Brain pericyte (primary cell): ENCODE measurements around the gene ZFP42.
"Not testable (repeated sequence)": the region's sequence is repeated elsewhere in the genome, so short reads cannot be mapped to it uniquely, and the experiment has no call there.

Source experiments
- DNase-seq: peaks from one replicate; pipeline ENCODE4 v3.0.0-alpha.2; 2012; ENCODE audit warnings: low read depth, low spot score

ZFP42 gene

DNA sequence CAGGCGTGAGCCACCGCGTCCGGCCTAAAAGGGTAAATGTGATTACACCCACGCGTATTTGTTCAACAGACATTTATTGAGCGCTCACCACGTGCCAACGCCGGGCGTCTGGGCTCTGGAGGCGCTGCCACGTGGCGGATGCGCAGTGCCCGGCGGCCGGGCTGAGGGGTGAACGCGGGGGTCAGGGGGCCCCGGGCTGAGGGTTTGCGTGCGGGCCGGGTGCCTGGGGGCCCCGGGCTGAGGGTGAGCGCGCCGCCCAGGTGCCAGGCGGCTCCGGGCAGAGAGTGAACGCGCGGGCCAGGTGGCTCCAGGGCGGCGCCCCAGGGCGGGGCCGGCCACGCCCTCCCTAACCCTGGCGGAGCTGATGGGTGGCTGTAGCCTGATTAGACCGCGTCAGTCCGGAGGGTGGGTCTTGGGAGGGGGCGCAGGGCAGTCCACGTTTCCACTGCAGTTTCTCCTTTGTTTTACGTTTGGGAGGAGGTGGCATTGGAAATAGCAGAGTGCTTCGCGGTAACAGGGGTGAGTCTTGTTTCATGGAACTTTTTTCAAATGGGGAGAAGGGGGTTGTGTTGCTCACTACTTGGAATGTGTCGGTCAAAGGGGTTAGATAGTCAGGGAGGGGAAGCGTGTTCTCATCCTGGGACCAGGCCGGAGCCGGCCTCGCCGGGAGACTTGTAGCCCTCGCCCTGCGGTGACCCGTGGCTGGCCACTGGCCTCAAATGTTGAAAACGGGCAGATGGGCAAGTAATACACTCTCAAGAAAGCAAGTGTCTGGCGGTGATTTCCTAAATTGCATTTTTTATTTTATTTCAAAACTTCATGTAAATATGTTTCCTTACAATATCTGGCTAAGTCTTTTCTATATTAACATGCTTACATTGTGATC lies at the start of gene ZFP42:
Gene ZFP42, plus strand, starts transcription at position 450 of the 886 bp plus-strand sequence. CDS start 7,037 bp downstream, outside the sequence.
- no peak for DNase-seq

DNA sequence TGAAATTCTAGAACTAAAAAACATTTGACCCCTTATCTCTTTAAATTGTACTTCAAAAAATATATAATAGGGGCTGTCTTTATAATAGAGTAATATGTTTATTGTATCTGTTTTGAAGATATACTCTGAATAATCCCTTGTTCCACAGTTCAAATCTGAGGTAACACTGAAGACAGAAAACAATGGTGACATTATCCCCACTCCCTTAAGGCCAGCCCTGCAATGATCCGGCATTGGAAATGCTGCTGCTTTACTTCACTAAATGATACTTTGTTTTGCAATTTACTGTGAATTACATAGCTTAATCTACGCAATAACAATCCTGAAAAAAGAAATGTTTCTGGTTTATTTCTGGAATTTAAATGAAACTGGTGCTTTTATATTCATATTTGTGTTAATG lies 34.4 kb upstream of the ZFP42 start:
- DNase-seq = no peak

DNA sequence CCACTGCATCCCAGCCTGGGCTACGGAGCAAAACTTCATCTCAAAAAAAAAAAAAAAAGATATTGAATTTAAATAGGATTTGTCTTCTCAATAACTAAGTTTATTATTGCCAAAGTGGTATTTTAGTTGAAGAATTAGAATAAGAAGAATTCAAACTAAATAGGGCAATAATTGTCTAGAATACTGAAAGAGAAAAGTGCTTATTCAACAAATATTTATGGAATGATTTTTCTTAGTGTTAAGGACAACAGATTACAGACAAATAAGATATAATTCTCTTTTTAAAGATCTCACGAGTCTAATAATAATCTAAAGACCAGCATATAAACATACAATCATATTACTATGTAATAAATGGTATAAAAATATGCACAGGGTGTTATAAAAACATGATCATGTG lies 33.6 kb upstream of the ZFP42 start:
- DNase-seq = no peak

DNA sequence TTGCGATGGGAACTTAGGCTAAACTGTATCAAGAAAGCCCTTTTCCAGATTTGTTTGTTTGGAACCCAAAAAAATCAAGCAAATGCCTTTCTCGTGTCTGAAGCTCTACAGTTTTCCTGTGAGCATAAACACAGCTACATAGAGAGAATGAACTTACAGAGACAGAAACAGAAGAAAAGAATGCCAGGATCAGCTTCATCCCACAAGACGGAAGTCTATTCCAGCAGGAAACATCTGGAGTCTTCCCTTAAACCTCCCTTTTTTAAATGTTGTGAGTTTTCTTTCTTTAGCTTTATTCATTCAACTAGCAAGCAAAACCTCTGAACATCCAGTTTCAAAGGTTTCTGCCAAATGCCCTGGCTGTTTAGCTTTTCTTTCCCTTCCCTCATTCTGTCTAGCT lies 32.6 kb upstream of the ZFP42 start:
- DNase-seq = no peak

DNA sequence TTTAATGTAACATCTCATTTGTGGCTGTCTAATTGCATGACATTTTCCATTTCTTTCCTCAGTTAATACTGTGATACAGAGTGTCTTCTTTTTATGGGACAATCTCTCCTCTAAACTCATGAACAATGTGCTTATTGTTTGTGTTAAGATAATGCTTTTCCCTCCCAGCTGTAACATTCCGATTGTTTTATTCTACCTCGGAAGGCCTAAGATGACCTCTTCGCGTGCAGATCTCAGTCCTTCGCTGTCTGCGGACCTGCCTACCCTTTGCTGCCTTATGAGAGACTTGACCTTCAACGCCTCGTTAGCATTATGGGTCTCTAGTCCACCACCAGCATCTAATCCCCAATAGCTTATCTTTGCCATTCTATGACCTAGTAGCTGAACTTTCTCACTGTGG lies 29.8 kb upstream of the ZFP42 start:
- DNase-seq = no peak

DNA sequence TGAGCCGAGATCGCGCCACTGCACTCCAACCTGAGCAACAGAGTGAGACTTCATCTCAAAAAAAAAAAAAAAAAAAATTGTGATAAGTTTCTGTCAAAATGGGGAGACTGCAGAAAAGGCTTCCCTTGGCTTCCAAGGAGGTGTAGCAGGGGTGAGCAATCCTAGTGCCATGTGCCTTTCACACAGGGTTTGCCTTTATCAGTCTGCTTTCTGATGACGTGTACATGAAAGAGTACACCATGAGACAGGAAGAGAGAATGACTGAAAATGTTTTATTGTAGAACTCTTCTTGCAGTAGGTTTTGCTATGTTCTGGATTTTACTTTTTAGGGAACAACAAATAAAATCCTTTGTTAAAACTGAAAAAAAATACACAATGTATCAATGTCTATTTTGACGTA lies 23.4 kb upstream of the ZFP42 start:
- DNase-seq = no peak

DNA sequence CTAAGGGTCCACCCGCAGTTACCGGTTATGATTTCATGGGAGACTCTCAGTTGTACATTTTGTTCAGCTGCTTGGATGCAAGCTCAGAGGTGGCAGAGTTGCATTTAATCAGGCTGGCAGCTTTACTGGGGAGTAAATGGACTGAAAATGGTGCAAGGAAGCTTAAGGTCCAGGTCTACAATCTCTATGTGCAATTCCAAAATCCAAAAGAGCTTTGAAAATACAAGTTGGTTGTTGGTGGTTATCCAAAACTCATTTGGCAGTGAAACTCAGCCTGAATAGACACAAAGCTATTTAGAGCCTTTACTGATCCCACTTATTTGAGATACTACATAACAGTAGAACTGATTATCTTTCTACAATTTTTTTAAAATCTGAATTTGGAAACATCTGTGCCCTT lies 11.8 kb upstream of the ZFP42 start:
- no peak for DNase-seq

DNA sequence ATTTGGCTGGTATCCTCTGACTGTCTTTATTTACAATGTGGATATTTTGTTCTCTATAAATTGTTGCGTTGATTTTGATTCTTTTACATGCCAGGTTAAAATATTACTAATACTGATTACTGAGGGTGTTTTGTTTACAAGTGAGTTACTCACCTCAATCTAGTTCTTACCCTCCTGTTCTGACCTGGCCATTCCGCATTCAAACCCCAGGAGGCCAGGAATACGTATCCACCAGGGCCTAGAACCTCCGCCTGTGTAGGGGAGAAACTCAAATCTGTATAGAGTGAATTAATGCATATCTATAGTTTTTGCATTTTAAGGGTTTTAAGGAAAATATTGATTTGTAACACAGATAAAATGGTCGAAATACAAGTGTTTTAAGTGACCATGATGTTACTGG lies 2.6 kb upstream of the ZFP42 start:
- DNase-seq = no peak

DNA sequence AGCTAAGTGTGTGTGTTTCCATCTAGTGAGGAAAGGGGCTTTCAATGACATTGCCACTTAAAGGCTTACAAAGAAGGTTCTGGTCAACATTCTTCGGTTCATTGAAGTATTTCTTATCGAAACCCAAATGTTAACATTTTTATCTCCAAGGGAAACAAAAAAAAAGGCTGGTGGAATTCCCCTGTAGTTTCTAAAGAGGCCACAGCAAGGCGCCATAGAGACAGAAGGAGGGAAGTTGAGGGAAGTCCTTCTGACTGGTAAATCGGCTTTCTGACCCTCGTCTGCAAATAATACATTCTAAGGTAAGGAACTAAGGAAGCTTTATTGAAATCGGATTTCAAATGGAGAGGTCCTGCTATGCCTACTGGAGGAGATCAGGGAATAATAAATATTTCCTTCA lies 1.7 kb upstream of the ZFP42 start:
- DNase-seq = no peak

DNA sequence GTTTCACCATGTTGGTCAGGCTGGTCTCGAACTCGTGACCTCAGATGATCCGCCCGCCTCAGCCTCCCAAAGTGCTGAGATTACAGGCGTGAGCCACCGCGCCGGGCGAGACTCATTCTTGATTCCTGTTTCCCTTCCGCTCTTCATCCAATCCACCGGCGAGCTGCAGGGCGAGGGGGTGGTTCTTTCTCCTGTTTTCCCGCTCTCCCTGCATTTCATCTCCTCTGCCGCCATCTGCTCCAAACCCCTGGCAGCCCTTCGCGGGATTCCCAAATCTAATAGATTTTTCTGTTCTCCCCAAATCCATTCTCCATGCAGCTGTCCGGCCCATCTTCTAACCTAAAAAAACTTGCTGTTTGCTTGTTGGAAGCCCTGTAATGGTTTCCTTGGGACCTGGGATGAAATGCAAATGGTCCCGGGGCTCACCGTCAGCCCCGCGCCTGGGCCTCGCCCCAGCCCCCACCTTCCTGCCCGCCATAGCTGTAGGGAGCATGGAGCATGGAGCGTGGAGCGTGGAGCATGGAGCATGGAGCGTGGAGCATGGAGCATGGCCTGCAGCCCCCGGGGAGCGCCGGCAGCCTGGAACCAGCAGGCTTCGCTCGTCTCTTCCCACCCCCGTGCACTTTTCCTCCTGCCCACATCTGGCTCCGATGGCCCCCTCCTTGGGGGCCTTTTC lies 1.1 kb downstream of the ZFP42 start:
- DNase-seq = no peak

DNA sequence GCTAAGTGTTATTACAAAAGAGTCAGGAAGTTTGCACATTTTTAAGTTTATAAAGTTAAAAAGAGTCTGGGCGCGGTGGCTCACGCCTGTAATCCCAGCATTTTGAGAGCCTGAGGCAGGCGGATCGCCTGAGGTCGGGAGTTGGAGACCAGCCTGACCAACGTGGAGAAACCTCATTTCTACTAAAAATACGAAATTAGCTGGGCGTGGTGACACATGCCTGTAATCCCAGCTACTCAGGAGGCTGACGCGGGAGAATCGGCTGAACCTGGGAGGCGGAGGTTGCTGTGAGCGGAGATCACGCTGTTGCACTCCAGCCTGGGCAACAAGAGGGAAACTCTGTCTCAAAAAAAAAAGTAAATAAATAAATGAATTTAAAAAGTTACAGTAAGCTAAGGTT lies 2.4 kb downstream of the ZFP42 start:
- not testable (repeated sequence) for DNase-seq

DNA sequence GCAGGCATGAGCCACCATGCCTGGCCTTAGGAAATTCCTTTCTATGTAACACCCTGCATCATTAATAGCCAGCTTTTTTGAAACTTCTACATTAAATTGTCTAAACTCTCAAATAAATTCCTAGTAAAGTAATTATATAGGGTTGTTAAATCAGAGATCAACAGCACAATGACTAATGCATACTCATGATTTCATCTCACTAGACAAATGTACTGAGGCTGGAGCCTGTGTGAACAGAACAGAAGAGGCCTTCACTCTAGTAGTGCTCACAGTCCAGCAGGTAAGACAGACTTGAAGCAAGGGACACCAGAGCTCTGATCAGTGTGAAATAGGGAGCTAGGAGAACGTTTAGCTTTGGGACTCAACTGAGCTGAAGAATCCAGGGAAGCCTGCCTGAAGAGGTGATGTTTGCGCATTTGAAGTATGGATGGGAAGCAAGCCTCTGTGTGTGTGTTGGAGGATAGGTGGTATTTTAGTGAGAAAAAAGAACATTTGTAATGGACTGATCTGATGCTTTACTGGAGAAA lies 3.9 kb downstream of the ZFP42 start:
- no peak for DNase-seq

DNA sequence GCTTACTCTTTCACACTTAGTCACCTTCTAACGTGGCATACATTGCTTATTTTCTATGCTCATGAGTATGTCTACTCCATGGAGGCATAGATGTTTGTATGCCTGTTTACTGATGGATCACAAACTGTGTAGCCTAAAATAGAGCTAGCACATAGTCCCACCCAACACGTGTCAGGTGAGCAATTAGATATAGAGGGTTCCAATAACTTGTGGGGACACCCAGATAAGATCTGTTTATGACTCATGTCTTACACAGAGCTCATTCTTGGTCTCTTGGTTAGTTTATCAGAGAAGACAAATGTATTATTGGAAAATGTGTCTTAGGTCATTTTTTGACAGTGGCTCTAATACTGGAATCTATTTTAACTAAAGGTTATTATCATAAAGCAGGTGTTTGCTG lies 6.8 kb downstream of the ZFP42 start:
- no peak for DNase-seq

DNA sequence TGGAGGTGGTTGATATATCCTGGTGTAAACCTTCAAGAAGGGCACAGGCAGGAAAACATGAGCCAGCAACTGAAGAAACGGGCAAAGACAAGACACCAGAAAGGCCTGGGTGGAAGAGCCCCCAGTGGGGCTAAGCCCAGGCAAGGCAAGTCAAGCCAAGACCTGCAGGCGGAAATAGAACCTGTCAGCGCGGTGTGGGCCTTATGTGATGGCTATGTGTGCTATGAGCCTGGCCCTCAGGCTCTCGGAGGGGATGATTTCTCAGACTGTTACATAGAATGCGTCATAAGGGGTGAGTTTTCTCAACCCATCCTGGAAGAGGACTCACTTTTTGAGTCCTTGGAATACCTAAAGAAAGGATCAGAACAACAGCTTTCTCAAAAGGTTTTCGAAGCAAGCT lies 7.2 kb downstream of the ZFP42 start:
- DNase-seq = no peak

DNA sequence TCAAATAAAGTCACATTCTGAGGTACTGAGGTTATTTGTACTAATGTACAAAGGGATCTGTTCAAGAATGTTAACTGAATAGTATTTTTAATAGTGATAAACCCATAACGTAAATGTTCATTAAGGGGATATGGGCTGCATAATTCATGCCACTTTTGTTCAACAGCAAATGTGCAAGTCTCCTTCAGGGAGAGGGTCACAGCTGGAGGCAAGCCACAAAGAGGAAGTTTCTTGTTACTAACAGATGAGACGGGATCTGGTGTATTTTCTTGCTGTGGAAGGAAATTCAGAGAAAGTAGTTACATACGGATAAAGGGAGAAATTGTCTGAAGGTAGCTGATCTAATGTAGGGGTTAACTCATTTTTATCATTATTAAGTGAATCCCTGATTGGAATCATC lies 10.0 kb downstream of the ZFP42 start:
- DNase-seq = no peak

DNA sequence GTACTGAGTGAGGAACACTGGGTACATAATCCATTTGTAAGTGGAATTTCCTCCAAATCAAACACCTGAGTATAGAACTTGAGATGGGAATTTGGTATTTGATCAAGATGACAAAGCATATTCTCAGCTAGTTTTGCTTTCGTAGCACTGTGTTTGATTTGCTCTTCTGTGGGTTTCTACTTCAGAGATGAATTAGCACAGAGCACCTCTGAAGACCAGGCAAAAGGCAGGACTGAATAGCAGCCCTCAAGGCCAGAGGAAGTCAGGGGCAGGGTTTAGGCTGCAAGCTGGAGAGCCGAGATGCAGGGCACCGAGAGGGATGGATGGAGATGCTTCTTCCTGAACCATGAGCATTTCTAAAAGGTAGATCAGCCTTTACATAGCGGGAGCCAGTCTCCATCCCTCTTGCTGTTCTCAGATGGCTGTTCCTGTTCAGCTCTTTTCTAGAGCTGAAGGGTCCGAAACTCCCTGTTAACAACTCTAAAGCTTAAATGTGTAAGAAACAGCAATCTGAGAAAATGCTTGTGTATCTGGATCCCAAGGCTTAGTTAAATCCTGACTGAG lies 10.8 kb downstream of the ZFP42 start:
- no peak for DNase-seq

DNA sequence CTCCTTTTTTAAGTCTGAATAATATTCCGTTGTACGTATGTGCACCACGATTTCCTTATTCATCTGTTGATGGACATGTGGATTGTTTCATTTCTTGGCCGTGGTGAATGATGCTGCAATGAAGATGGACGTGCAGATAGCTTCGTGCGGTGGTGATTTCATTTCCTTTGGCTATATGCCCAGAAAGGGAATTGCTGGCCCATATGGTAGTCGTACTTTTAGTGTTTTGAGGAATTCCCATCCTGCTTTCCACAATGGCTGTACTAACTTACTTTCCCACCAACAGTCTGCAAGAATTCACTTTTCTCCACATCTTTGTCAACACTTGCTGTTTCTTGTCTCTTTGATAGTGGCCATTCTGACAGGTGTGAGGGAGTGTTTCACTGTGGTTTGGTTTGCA lies 12.8 kb downstream of the ZFP42 start:
- DNase-seq = peak; percentile 36

DNA sequence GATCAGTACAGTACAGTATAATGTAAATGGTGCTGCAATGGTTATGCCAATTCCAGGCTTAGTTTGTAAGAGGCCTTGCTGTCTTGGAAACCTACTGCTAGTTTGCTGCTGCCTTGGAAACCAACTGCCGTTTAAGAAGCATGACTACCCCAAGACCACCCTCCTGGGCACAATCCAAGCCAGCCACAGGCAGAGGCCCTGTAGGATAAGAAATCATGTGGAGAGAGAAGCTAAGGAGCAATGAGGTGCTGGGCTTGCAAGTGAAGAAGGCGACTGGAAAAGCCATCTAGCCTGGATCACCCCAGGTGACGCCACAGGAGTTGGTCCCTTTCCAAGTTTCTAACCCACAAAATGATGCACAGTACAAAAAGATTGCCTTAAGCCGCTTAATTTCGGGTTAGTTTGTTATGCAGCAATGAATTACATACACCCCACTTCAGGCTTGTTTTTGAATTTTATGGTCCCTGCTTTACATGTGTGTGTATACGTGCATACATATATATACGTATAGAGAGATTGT lies 16.9 kb downstream of the ZFP42 start:
- DNase-seq = no peak

DNA sequence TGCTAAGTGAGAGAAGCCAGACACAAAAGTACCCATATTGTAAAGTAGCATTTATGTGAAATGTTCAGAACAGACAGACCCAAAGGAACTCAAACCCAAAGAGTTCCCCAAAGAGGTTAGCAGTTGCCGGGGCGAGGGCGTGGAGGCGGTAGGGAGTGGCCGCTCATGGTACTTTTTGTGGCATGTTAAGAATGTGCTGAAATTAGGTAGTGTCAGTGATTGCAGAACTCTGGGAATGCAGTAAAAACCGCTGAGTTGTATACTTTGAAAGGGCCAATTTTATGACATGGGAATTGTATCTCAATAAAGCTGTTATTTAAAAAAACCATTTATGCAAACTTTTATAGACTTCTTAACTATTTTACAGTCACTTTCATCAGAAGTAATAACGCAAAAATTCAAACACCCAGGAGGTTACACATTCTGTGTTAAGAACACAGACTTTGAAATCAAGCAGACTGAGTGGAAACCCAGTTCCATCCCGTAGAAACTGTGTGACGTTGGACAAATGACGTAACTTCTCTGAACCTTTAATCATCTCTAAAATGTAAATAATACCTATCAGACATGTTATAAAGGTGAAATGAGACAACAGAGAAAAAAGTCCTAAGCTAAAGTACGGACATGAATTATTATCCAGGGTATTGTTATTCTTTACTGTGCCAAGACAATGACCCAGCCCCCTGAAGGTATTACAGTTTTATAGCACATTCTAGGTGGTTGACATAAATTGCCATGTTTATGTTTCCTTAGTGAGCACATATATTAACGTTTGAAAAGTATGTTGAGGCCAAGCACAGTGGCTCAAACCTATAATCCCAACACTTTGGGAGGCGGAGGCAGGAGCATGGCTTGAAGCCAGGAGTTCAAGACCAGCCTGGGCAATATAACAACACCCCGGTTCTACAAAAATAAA lies 19.7 kb downstream of the ZFP42 start:
- DNase-seq = no peak

DNA sequence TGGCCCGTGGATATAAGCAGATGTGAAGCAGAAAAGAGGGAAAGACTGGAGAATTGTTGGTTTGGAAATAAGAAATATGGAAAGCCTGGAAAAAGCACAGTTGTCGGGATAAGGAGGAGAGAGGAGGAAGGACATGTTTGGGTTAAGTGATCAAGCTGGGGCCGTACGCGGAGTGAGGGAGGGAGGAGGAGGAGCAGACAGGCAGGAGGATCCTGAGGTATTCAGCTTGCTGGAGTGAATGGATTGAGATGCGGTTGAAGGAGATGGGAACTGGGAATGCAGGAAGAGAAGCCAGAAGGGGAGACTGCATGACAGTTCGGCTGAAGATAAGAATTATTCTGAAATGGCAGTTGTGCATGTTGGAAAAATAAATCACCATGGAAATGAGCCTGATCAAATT lies 21.2 kb downstream of the ZFP42 start:
- DNase-seq = no peak

DNA sequence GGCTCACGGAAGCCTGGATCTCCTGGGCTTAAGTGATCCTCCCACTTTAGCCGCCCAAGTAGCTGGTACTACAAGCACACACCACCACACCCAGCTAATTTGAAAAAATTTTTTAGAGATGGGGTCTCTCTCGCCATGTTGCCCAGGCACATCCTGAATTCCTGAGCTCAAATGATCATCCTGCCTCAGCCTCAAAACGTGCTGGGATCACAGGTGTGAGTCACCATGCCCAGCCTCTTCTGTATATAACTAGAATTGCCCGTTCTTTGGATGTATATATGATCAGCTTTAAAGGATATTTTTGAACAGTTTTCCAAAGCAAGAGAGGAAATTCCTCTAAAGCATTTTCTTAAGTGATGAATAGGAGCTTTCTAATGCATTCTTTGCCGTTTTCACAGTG lies 22.7 kb downstream of the ZFP42 start:
- no peak for DNase-seq
